ENCODE measurements around the gene HDGF. TPM values are rescaled to one million over a fixed set of nuclear protein-coding genes. Genes with fewer than 3 reads are reported as not detected.
"Not testable (repeated sequence)": the region's sequence is repeated elsewhere in the genome, so short reads cannot be mapped to it uniquely, and the experiment has no call there.

HDGF gene
- total and polyA plus RNA-seq, 2 donors: 74.8 to 113 TPM

- Histone ChIP-seq H3K4me3 (ENCODE audit: low read depth, low read length) (no peak overlapping the region), H3K4me1 (ENCODE audit: insufficient read depth) (peaks cover under 1% of the 10 kb centered on the region), H3K36me3 (ENCODE audit: insufficient read depth) (no peaks in the 10 kb centered on the region), H3K27ac (ENCODE audit: low read depth) (no peak overlapping the region)
- DNase-seq (ENCODE audit: extremely low spot score): no peak
- WGBS: 82% methylated on average over 5 of the region's 5 CpGs
Measured at GRCh38 chr1:156775799-156776198, 24.3 kb upstream of the HDGF start.

GRCh38 chr1:156773607-156774006 is 22.1 kb upstream of the HDGF start:
- Histone ChIP-seq H3K36me3 (ENCODE audit: insufficient read depth) (no peaks in the 10 kb centered on the region), H3K4me1 (ENCODE audit: insufficient read depth) (peaks cover 1% of the 10 kb centered on the region), H3K4me3 (ENCODE audit: low read depth, low read length) (no peak overlapping the region), H3K27ac (ENCODE audit: low read depth) (no peak overlapping the region)
- 91% methylated on average over 3 of the region's 3 CpGs for WGBS
- no peak for DNase-seq (ENCODE audit: extremely low spot score)

- DNase-seq (ENCODE audit: extremely low spot score): no peak
- H3K36me3 ChIP-seq (ENCODE audit: insufficient read depth): no peaks in the 10 kb centered on the region
- WGBS: 25% methylated on average over 9 of the region's 9 CpGs
- no peak overlapping the region for H3K27ac ChIP-seq (ENCODE audit: low read depth)
- H3K4me1 ChIP-seq (ENCODE audit: insufficient read depth): peaks cover 1% of the 10 kb centered on the region
- H3K4me3 ChIP-seq (ENCODE audit: low read depth, low read length): no peak overlapping the region
Measured at GRCh38 chr1:156772728-156773497, 21.4 kb upstream of the HDGF start.

- DNase-seq (ENCODE audit: extremely low spot score): no peak
- H3K36me3 ChIP-seq (ENCODE audit: insufficient read depth): no peaks in the 10 kb centered on the region
- H3K27ac ChIP-seq (ENCODE audit: low read depth): no peak overlapping the region
- 72% methylated on average over 3 of the region's 3 CpGs for WGBS
- peaks cover 1% of the 10 kb centered on the region for H3K4me1 ChIP-seq (ENCODE audit: insufficient read depth)
- H3K4me3 ChIP-seq (ENCODE audit: low read depth, low read length): no peak overlapping the region
Measured at GRCh38 chr1:156772222-156772621, 20.7 kb upstream of the HDGF start.

GRCh38 chr1:156768610-156769295 is 17.3 kb upstream of the HDGF start:
- peak overlapping the region; percentile 89 for H3K4me3 ChIP-seq (ENCODE audit: low read depth, low read length)
- peaks cover 1% of the 10 kb centered on the region for H3K4me1 ChIP-seq (ENCODE audit: insufficient read depth)
- no peaks in the 10 kb centered on the region for H3K36me3 ChIP-seq (ENCODE audit: insufficient read depth)
- no peak for DNase-seq (ENCODE audit: extremely low spot score)
- WGBS: 19% methylated on average over 8 of the region's 8 CpGs
- no peak overlapping the region for H3K27ac ChIP-seq (ENCODE audit: low read depth)

GRCh38 chr1:156767879-156768604 is 16.6 kb upstream of the HDGF start:
- DNase-seq (ENCODE audit: extremely low spot score): no peak
- under 1% methylated on average over 31 of the region's 31 CpGs for WGBS
- H3K4me3 ChIP-seq (ENCODE audit: low read depth, low read length): peak overlapping the region; percentile 89
- peaks cover 1% of the 10 kb centered on the region for H3K4me1 ChIP-seq (ENCODE audit: insufficient read depth)
- no peaks in the 10 kb centered on the region for H3K36me3 ChIP-seq (ENCODE audit: insufficient read depth)
- H3K27ac ChIP-seq (ENCODE audit: low read depth): peak overlapping the region; percentile 94

- peak within 1 kb of the TSS; percentile 89 for H3K4me3 ChIP-seq (ENCODE audit: low read depth, low read length)
- DNase-seq (ENCODE audit: extremely low spot score): peak; percentile 99
- WGBS: under 1% methylated on average over 50 of the region's 50 CpGs
- H3K4me1 ChIP-seq (ENCODE audit: insufficient read depth): peaks cover 1% of the 10 kb centered on the region
- H3K36me3 ChIP-seq (ENCODE audit: insufficient read depth): no peaks in the 10 kb centered on the region
- H3K27ac ChIP-seq (ENCODE audit: low read depth): peak within 1 kb of the TSS; percentile 94
Measured at GRCh38 chr1:156767101-156767878, 15.8 kb upstream of the HDGF start, which contains the start of gene PRCC. TSS of gene PRCC (plus strand) at chr1:156767535. CDS start at chr1:156767772, 237 bp downstream.

- no peaks in the 10 kb centered on the region for H3K36me3 ChIP-seq (ENCODE audit: insufficient read depth)
- no peak for DNase-seq (ENCODE audit: extremely low spot score)
- 6% methylated on average over 14 of the region's 14 CpGs for WGBS
- H3K27ac ChIP-seq (ENCODE audit: low read depth): peak overlapping the region; percentile 13
- H3K4me1 ChIP-seq (ENCODE audit: insufficient read depth): peaks cover 1% of the 10 kb centered on the region
- peak overlapping the region; percentile 40 for H3K4me3 ChIP-seq (ENCODE audit: low read depth, low read length)
Measured at GRCh38 chr1:156766298-156767100, 15.0 kb upstream of the HDGF start.

GRCh38 chr1:156765666-156766065 is 14.2 kb upstream of the HDGF start:
- WGBS: 93% methylated on average over 5 of the region's 5 CpGs
- Histone ChIP-seq H3K27ac (ENCODE audit: low read depth) (no peak overlapping the region), H3K4me3 (ENCODE audit: low read depth, low read length) (no peak overlapping the region), H3K4me1 (ENCODE audit: insufficient read depth) (no peaks in the 10 kb centered on the region), H3K36me3 (ENCODE audit: insufficient read depth) (no peaks in the 10 kb centered on the region)
- DNase-seq (ENCODE audit: extremely low spot score): no peak

- H3K27ac ChIP-seq (ENCODE audit: low read depth); H3K4me1 ChIP-seq (ENCODE audit: insufficient read depth); DNase-seq (ENCODE audit: extremely low spot score); H3K36me3 ChIP-seq (ENCODE audit: insufficient read depth); H3K4me3 ChIP-seq (ENCODE audit: low read depth, low read length): not testable (repeated sequence)
- WGBS: 93% methylated on average over 15 of the region's 15 CpGs
Measured at GRCh38 chr1:156765136-156765535, 13.7 kb upstream of the HDGF start.

- no peak for DNase-seq (ENCODE audit: extremely low spot score)
- Histone ChIP-seq H3K36me3 (ENCODE audit: insufficient read depth) (no peaks in the 10 kb centered on the region), H3K4me3 (ENCODE audit: low read depth, low read length) (no peak overlapping the region), H3K4me1 (ENCODE audit: insufficient read depth) (no peaks in the 10 kb centered on the region), H3K27ac (ENCODE audit: low read depth) (peak overlapping the region; percentile 23)
- 77% methylated on average over 4 of the region's 4 CpGs for WGBS
Measured at GRCh38 chr1:156760796-156761104, 9.3 kb upstream of the HDGF start.

- 64% methylated on average over 6 of the region's 6 CpGs for WGBS
- Histone ChIP-seq H3K36me3 (ENCODE audit: insufficient read depth) (no peaks in the 10 kb centered on the region), H3K4me3 (ENCODE audit: low read depth, low read length) (no peak overlapping the region), H3K27ac (ENCODE audit: low read depth) (no peak overlapping the region), H3K4me1 (ENCODE audit: insufficient read depth) (no peaks in the 10 kb centered on the region)
- DNase-seq (ENCODE audit: extremely low spot score): no peak
Measured at GRCh38 chr1:156760092-156760795, 8.8 kb upstream of the HDGF start.

Measured in urinary bladder (tissue), 4 donors.